DND-41 (cell line): ENCODE results near the gene ATG101.

Experiments used
- ATAC-seq: fragments of 200-7000 bp; cut with Tn5 transposase; 3 replicates; pipeline ENCODE4 v1.9.1; 2021; ENCODE audit warnings: low read depth; ENCODE audit not compliant: insufficient read depth
- DNase-seq: peaks from one replicate; pipeline ENCODE4 v3.0.0-alpha.2; 2020
- H2AFZ ChIP-seq: 2 replicates; pipeline ENCODE4 v1.6.0; 2012; ENCODE audit warnings: low read depth, low read length
- H3K27ac ChIP-seq: 2 replicates; pipeline ENCODE4 v1.5.1; 2012; ENCODE audit warnings: low read length, inconsistent platforms
- H3K27me3 ChIP-seq: fragments of 200-600 bp; sonication (generic); 2 replicates; pipeline ENCODE4 v1.6.0; 2012; ENCODE audit warnings: low read length, mild to moderate bottlenecking, inconsistent platforms; ENCODE audit not compliant: insufficient read depth, poor library complexity
- H3K36me3 ChIP-seq: 2 replicates; pipeline ENCODE4 v1.5.1; 2012; ENCODE audit warnings: low read length, inconsistent platforms; ENCODE audit not compliant: insufficient read depth
- H3K4me1 ChIP-seq: 2 replicates; pipeline ENCODE4 v1.5.1; 2012; ENCODE audit warnings: mild to moderate bottlenecking, low read length; ENCODE audit not compliant: insufficient read depth
- H3K4me2 ChIP-seq: 2 replicates; pipeline ENCODE4 v1.6.0; 2012; ENCODE audit warnings: mild to moderate bottlenecking, moderate library complexity, low read length, inconsistent platforms; ENCODE audit not compliant: insufficient read depth
- H3K4me3 ChIP-seq, 2 experiments: fragments of 200-600 bp in 1 of 2; shearing (Covaris generic) in 1 of 2; 2 replicates each; pipeline ENCODE4 v1.5.1; 2012 to 2016; ENCODE audit warnings: inconsistent platforms in 2 of 2, low read length in 2 of 2, mild to moderate bottlenecking in 2 of 2, low read depth in 1 of 2, moderate library complexity in 1 of 2
- H3K79me2 ChIP-seq: 2 replicates; pipeline ENCODE4 v1.6.0; 2012; ENCODE audit warnings: low read length, inconsistent platforms; ENCODE audit not compliant: insufficient read depth
- H3K9ac ChIP-seq: 2 replicates; pipeline ENCODE4 v1.6.0; 2012; ENCODE audit warnings: low read depth, mild to moderate bottlenecking, inconsistent platforms, low read length, moderate library complexity
- H3K9me3 ChIP-seq: 2 replicates; pipeline ENCODE4 v1.5.1; 2012; ENCODE audit warnings: low read length, moderate library complexity, mild to moderate bottlenecking, inconsistent platforms; ENCODE audit not compliant: insufficient read depth, severe bottlenecking
- H4K20me1 ChIP-seq: 2 replicates; pipeline ENCODE4 v1.6.0; 2012; ENCODE audit warnings: low read length; ENCODE audit not compliant: insufficient read depth
- CTCF ChIP-seq: IDR thresholded peaks from 2 replicates; pipeline ENCODE4 v1.5.1; 2012; ENCODE audit warnings: borderline replicate concordance, low read length, moderate library complexity, mild to moderate bottlenecking; ENCODE audit not compliant: poor library complexity, severe bottlenecking; ENCODE audit errors: extremely low read depth
- EZH2 ChIP-seq: IDR thresholded peaks from 3 replicates; pipeline ENCODE4 v1.6.1; 2012; ENCODE audit warnings: borderline replicate concordance, low read depth, mild to moderate bottlenecking, moderate library complexity, low read length, inconsistent platforms; ENCODE audit not compliant: severe bottlenecking

ATG101 gene

GRCh38 chr12:52119398-52120254 is 49.8 kb downstream of the ATG101 start:
- H3K36me3 ChIP-seq: no peaks in the 10 kb centered on the region
- no peaks in the 10 kb centered on the region for H3K9me3 ChIP-seq
- DNase-seq (peak; percentile 36), ATAC-seq (peak; percentile 64; the same call in 2 of the 3 replicates)
- H3K4me2 ChIP-seq: no peak overlapping the region
- no peak overlapping the region for H3K4me3 ChIP-seq
- H4K20me1 ChIP-seq: no peaks in the 10 kb centered on the region
- no peak overlapping the region for H2AFZ ChIP-seq
- H3K27ac ChIP-seq: no peak overlapping the region
- TF ChIP-seq CTCF (peak; percentile 51), EZH2 (no peak)
- H3K9ac ChIP-seq: no peak overlapping the region
- H3K79me2 ChIP-seq: no peaks in the 10 kb centered on the region
- no peaks in the 10 kb centered on the region for H3K4me1 ChIP-seq
- H3K27me3 ChIP-seq: peaks cover 3% of the 10 kb centered on the region

DNA sequence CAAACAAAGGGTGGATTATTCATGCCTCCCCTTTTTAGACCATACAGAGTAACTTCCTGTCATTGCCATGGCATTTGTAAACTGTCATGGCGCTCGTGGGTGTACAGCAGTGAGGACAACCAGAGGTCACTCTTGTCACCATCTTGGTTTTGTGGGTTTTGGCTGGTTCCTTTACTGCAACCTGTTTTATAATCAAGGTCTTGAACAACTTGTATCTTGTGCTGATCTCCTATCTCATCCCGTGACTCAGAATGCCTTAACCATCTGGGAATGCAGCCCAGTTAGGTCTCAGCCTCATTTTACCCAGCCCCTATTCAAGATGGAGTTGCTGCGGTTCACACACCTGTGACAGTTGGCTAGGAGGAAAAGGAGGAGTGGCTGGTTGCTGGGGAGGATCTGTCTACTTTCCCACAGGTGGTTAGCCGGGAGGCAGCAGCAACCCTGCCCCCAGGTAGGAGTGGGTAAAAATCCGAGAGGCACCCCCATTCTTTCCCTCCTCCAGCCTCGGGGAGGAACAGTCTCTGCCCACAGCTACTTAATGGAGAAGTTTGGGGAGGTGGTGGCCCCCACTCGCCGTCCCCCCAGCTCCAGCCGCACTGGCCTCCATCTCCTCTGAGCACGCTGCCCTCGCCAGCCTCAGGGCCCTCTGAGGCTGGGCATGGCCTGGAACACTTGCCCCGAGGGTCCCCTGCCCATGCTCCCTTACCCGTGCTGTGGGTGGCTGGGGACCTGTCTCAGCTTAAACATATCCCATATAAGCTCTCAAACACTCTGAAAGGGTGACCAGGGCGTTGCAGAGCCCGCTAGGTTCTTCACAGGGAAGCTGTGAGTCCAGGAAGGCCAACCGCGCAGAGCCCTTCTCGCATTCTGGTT is 51.4 kb downstream of the ATG101 start:
- DNase-seq: no peak
- no peak overlapping the region for H3K4me2 ChIP-seq
- H3K9ac ChIP-seq: no peak overlapping the region
- H3K27ac ChIP-seq: no peak overlapping the region
- no peak overlapping the region for H2AFZ ChIP-seq
- H3K4me3 ChIP-seq: no peak overlapping the region
- no peak for TF ChIP-seq CTCF
- no peak for ATAC-seq
- peaks cover 3% of the 10 kb centered on the region for H3K27me3 ChIP-seq
- no peaks in the 10 kb centered on the region for H3K4me1 ChIP-seq
- no peaks in the 10 kb centered on the region for H3K36me3 ChIP-seq
- no peaks in the 10 kb centered on the region for H3K9me3 ChIP-seq
- no peaks in the 10 kb centered on the region for H3K79me2 ChIP-seq
- no peaks in the 10 kb centered on the region for H4K20me1 ChIP-seq

DNA sequence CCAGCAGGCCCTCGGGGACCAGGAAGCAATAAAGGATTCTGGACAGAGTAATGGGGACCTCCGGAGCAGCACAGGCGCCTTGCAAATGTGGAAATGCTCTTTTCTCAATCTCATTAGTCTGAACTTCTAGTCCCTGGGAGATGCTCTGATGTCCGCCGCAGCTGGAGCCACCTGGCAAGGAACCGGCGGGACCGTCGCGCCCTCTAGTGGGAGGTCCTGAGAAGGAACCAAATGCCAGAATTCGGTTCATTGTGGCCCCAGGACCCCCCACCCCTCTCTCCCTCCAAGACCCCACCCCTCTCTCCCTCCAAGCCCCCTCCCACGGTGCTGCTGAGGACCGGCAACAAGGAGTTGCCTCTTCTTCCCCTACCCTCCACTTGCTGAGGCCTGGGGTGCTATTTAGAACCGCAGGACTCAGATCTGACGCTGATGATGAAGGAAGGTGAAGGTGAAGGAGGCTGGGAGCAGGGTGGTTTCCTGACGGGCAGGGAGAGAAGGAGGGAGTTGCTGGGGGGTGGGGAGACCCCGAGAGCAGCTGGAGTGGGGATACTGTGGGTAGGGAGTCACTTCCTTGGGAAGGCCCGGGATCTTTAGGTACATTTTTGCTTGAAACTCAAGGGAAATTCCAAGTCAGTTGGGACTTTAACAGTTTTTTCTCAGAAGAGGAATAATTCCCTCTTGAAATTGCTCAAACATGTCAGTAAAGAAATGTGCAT is 52.2 kb downstream of the ATG101 start:
- Histone ChIP-seq H4K20me1 (no peaks in the 10 kb centered on the region), H3K4me3 (no peak overlapping the region), H3K9me3 (no peaks in the 10 kb centered on the region), H3K27ac (no peak overlapping the region), H3K9ac (no peak overlapping the region), H2AFZ (no peak overlapping the region), H3K4me2 (no peak overlapping the region), H3K79me2 (no peaks in the 10 kb centered on the region), H3K36me3 (no peaks in the 10 kb centered on the region), H3K4me1 (no peaks in the 10 kb centered on the region), H3K27me3 (peaks cover 3% of the 10 kb centered on the region)
- DNase-seq (peak; percentile 72), ATAC-seq (peak; percentile 82)
- TF ChIP-seq EZH2 (no peak), CTCF (peak; percentile 81)
